HEK293 (cell line): ENCODE results near the gene ZNF446.
A peak's percentile ranks its signal among the peaks of the same experiment; 100 is the strongest.

Experiments
- BCL11B ChIP-seq: fragments of 450-650 bp; formaldehyde crosslinking; IDR thresholded peaks from 2 replicates; pipeline ENCODE4 v1.5.1; 2016; ENCODE audit warnings: low read depth, missing biosample characterization, missing genetic modification characterization
- KLF9 ChIP-seq: fragments of 450-650 bp; formaldehyde crosslinking; IDR thresholded peaks from 2 replicates; pipeline ENCODE4 v1.5.1; 2016; ENCODE audit warnings: missing biosample characterization, missing genetic modification characterization, low read depth
- OVOL3 ChIP-seq: fragments of 450-650 bp; formaldehyde crosslinking; IDR thresholded peaks from 2 replicates; pipeline ENCODE4 v1.5.1; 2016; ENCODE audit warnings: missing biosample characterization, missing genetic modification characterization
- PATZ1 ChIP-seq: fragments of 450-650 bp; formaldehyde crosslinking; IDR thresholded peaks from 2 replicates; pipeline ENCODE4 v1.5.1; 2016; ENCODE audit warnings: missing biosample characterization, missing genetic modification characterization
- SETDB1 ChIP-seq: IDR thresholded peaks from one replicate; pipeline ENCODE4 v1.6.1; 2017; ENCODE audit warnings: mild to moderate bottlenecking, low read length, moderate library complexity, mixed read lengths; ENCODE audit not compliant: insufficient read length
- SP7 ChIP-seq: fragments of 450-650 bp; formaldehyde crosslinking; IDR thresholded peaks from 2 replicates; pipeline ENCODE4 v1.5.1; 2016; ENCODE audit warnings: missing biosample characterization, missing genetic modification characterization
- TRIM28 ChIP-seq: IDR thresholded peaks from 2 replicates; pipeline ENCODE4 v1.6.1; 2011; ENCODE audit warnings: low read length, control low read depth, borderline replicate concordance
- YY2 ChIP-seq: fragments of 450-650 bp; formaldehyde crosslinking; IDR thresholded peaks from 2 replicates; pipeline ENCODE4 v1.5.1; 2016; ENCODE audit warnings: missing biosample characterization, missing genetic modification characterization
- ZNF10 ChIP-seq: fragments of 450-650 bp; formaldehyde crosslinking; IDR thresholded peaks from 2 replicates; pipeline ENCODE4 v1.5.1; 2017; ENCODE audit warnings: missing biosample characterization, missing genetic modification characterization
- ZNF16 ChIP-seq: fragments of 450-650 bp; formaldehyde crosslinking; IDR thresholded peaks from 2 replicates; pipeline ENCODE4 v1.5.1; 2016; ENCODE audit warnings: low read depth, missing biosample characterization, missing genetic modification characterization
- ZNF335 ChIP-seq: fragments of 450-650 bp; formaldehyde crosslinking; conservative IDR thresholded peaks from 2 replicates; pipeline ENCODE4 v1.5.1; 2016; ENCODE audit warnings: missing biosample characterization, missing genetic modification characterization
- ZNF366 ChIP-seq: fragments of 450-650 bp; formaldehyde crosslinking; conservative IDR thresholded peaks from 2 replicates; pipeline ENCODE4 v1.5.1; 2016; ENCODE audit warnings: missing biosample characterization, missing genetic modification characterization
- ZNF37A ChIP-seq: fragments of 450-650 bp; IDR thresholded peaks from 2 replicates; pipeline ENCODE4 v1.5.1; 2018; ENCODE audit warnings: missing biosample characterization, missing genetic modification characterization
- ZNF391 ChIP-seq: fragments of 450-650 bp; formaldehyde crosslinking; IDR thresholded peaks from 2 replicates; pipeline ENCODE4 v1.5.1; 2016; ENCODE audit warnings: low read depth, missing biosample characterization, missing genetic modification characterization, borderline replicate concordance
- ZNF530 ChIP-seq: fragments of 450-650 bp; formaldehyde crosslinking; IDR thresholded peaks from 2 replicates; pipeline ENCODE4 v1.5.1; 2016; ENCODE audit warnings: low read depth, missing biosample characterization, missing genetic modification characterization
- ZNF544 ChIP-seq: fragments of 450-650 bp; formaldehyde crosslinking; IDR thresholded peaks from 2 replicates; pipeline ENCODE4 v1.5.0; 2017; ENCODE audit warnings: missing biosample characterization, missing genetic modification characterization
- ZNF664 ChIP-seq: fragments of 450-650 bp; formaldehyde crosslinking; IDR thresholded peaks from 2 replicates; pipeline ENCODE4 v1.5.1; 2016; ENCODE audit warnings: missing biosample characterization, missing genetic modification characterization
- TF ChIP-seq, protein P1 (sequence below): fragments of 450-650 bp; formaldehyde crosslinking; IDR thresholded peaks from 2 replicates; pipeline ENCODE4 v1.5.1; 2016; ENCODE audit warnings: missing biosample characterization, missing genetic modification characterization
- TF ChIP-seq, protein P2 (sequence below): fragments of 450-650 bp; formaldehyde crosslinking; IDR thresholded peaks from 2 replicates; pipeline ENCODE4 v1.5.1; 2017; ENCODE audit warnings: missing biosample characterization, missing genetic modification characterization
- TF ChIP-seq, protein P3 (sequence below): fragments of 450-650 bp; formaldehyde crosslinking; IDR thresholded peaks from 2 replicates; pipeline ENCODE4 v1.5.1; 2016; ENCODE audit warnings: missing biosample characterization, missing genetic modification characterization
- TF ChIP-seq, protein P4 (sequence below): fragments of 450-650 bp; formaldehyde crosslinking; IDR thresholded peaks from 2 replicates; pipeline ENCODE4 v1.5.1; 2017; ENCODE audit warnings: missing biosample characterization, missing genetic modification characterization
- TF ChIP-seq, protein P5 (sequence below): fragments of 450-650 bp; formaldehyde crosslinking; IDR thresholded peaks from 2 replicates; pipeline ENCODE4 v1.5.1; 2016; ENCODE audit warnings: missing biosample characterization, missing genetic modification characterization
- TF ChIP-seq, protein P6 (sequence below): fragments of 450-650 bp; formaldehyde crosslinking; IDR thresholded peaks from 2 replicates; pipeline ENCODE4 v1.5.1; 2016; ENCODE audit warnings: missing biosample characterization, missing genetic modification characterization, borderline replicate concordance

ZNF446 gene

DNA sequence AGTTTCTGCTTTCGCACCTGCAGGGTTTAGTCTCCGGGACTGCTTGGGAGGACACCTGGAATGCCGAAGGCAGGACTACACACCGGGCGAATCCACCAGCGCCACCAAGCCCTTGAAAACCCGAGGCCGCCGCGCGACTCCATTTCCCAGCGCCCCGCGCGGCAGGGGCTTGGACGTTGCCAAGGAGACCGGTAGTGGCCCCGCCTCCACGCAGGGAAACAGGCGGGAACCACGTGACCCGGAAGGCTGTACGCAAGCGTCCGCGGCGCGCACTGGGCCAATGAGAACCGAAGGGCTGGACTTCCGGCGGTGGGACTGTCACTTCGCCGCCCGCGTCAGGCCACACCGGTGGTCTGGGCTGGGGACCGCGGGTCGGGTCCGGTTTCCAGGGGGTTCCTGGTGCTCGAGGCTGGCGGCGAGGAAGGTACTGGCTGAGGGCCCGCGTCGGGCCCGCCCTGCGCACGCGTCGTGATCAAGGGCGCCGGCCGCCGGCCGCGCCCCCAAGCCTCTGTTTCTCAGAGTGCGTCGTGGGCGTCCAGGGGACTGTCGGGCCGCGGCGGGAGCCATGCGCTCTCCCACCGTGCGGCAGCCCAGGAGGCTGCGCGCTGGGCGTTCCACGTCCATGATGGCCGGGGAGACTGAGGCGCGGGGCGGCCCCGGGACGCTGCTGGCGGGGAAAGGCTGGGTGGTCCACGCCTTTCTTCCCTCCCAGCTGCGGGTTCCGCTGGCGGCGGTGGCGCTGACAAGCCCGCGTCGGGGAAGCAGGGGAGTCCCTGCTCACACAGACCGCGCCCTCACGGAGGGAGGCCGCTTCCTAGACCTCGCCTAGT lies 9.2 kb upstream of the ZNF446 start, which contains the start of gene ZNF324 (continued):
- TF ChIP-seq SETDB1, result no peak
- TF ChIP-seq, protein P1, sequence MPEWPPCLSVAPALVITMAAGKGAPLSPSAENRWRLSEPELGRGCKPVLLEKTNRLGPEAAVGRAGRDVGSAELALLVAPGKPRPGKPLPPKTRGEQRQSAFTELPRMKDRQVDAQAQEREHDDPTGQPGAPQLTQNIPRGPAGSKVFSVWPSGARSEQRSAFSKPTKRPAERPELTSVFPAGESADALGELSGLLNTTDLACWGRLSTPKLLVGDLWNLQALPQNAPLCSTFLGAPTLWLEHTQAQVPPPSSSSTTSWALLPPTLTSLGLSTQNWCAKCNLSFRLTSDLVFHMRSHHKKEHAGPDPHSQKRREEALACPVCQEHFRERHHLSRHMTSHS, result no peak
- no peak for TF ChIP-seq ZNF366
- peak; percentile 98 for TF ChIP-seq ZNF335 (tag by site-specific recombination)
- TF ChIP-seq, protein P2, sequence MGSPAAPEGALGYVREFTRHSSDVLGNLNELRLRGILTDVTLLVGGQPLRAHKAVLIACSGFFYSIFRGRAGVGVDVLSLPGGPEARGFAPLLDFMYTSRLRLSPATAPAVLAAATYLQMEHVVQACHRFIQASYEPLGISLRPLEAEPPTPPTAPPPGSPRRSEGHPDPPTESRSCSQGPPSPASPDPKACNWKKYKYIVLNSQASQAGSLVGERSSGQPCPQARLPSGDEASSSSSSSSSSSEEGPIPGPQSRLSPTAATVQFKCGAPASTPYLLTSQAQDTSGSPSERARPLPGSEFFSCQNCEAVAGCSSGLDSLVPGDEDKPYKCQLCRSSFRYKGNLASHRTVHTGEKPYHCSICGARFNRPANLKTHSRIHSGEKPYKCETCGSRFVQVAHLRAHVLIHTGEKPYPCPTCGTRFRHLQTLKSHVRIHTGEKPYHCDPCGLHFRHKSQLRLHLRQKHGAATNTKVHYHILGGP (tag by site-specific recombination), result no peak
- no peak for TF ChIP-seq ZNF530 (tag by site-specific recombination)
- TF ChIP-seq OVOL3 (tag by site-specific recombination), result no peak
- peak; percentile 74 for TF ChIP-seq KLF9
- peak; percentile 66; the same call in 1 of the 2 replicates for TF ChIP-seq YY2 (tag by site-specific recombination)
- TF ChIP-seq, protein P3, sequence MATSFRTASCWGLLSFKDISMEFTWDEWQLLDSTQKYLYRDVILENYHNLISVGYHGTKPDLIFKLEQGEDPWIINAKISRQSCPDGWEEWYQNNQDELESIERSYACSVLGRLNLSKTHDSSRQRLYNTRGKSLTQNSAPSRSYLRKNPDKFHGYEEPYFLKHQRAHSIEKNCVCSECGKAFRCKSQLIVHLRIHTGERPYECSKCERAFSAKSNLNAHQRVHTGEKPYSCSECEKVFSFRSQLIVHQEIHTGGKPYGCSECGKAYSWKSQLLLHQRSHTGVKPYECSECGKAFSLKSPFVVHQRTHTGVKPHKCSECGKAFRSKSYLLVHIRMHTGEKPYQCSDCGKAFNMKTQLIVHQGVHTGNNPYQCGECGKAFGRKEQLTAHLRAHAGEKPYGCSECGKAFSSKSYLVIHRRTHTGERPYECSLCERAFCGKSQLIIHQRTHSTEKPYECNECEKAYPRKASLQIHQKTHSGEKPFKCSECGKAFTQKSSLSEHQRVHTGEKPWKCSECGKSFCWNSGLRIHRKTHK, result no peak
- TF ChIP-seq ZNF391 (tag by site-specific recombination), result no peak
- TF ChIP-seq SP7 (tag by site-specific recombination), result peak; percentile 26; the same call in 1 of the 2 replicates
- no peak for TF ChIP-seq ZNF16 (tag by site-specific recombination)
- no peak for TF ChIP-seq TRIM28
- TF ChIP-seq BCL11B (tag by site-specific recombination), result peak; percentile 67; the same call in 1 of the 2 replicates
- TF ChIP-seq PATZ1 (tag by site-specific recombination), result peak; percentile 39; the same call in 1 of the 2 replicates
- no peak for TF ChIP-seq ZNF544 (tag by site-specific recombination)
- TF ChIP-seq ZNF664 (tag by site-specific recombination), result no peak
- TF ChIP-seq, protein P4, sequence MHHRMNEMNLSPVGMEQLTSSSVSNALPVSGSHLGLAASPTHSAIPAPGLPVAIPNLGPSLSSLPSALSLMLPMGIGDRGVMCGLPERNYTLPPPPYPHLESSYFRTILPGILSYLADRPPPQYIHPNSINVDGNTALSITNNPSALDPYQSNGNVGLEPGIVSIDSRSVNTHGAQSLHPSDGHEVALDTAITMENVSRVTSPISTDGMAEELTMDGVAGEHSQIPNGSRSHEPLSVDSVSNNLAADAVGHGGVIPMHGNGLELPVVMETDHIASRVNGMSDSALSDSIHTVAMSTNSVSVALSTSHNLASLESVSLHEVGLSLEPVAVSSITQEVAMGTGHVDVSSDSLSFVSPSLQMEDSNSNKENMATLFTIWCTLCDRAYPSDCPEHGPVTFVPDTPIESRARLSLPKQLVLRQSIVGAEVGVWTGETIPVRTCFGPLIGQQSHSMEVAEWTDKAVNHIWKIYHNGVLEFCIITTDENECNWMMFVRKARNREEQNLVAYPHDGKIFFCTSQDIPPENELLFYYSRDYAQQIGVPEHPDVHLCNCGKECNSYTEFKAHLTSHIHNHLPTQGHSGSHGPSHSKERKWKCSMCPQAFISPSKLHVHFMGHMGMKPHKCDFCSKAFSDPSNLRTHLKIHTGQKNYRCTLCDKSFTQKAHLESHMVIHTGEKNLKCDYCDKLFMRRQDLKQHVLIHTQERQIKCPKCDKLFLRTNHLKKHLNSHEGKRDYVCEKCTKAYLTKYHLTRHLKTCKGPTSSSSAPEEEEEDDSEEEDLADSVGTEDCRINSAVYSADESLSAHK (tag by site-specific recombination), result no peak; the same call in 1 of the 2 replicates
- TF ChIP-seq, protein P5, sequence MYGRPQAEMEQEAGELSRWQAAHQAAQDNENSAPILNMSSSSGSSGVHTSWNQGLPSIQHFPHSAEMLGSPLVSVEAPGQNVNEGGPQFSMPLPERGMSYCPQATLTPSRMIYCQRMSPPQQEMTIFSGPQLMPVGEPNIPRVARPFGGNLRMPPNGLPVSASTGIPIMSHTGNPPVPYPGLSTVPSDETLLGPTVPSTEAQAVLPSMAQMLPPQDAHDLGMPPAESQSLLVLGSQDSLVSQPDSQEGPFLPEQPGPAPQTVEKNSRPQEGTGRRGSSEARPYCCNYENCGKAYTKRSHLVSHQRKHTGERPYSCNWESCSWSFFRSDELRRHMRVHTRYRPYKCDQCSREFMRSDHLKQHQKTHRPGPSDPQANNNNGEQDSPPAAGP (tag by site-specific recombination), result no peak
- TF ChIP-seq ZNF37A, result no peak
- no peak for TF ChIP-seq ZNF10
- TF ChIP-seq, protein P6, sequence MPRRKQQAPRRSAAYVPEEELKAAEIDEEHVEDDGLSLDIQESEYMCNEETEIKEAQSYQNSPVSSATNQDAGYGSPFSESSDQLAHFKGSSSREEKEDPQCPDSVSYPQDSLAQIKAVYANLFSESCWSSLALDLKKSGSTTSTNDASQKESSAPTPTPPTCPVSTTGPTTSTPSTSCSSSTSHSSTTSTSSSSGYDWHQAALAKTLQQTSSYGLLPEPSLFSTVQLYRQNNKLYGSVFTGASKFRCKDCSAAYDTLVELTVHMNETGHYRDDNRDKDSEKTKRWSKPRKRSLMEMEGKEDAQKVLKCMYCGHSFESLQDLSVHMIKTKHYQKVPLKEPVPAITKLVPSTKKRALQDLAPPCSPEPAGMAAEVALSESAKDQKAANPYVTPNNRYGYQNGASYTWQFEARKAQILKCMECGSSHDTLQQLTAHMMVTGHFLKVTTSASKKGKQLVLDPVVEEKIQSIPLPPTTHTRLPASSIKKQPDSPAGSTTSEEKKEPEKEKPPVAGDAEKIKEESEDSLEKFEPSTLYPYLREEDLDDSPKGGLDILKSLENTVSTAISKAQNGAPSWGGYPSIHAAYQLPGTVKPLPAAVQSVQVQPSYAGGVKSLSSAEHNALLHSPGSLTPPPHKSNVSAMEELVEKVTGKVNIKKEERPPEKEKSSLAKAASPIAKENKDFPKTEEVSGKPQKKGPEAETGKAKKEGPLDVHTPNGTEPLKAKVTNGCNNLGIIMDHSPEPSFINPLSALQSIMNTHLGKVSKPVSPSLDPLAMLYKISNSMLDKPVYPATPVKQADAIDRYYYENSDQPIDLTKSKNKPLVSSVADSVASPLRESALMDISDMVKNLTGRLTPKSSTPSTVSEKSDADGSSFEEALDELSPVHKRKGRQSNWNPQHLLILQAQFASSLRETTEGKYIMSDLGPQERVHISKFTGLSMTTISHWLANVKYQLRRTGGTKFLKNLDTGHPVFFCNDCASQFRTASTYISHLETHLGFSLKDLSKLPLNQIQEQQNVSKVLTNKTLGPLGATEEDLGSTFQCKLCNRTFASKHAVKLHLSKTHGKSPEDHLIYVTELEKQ (tag by site-specific recombination), result no peak
